ENCODE data around the gene PRKG2. TPM values are rescaled to one million over a fixed set of nuclear protein-coding genes. Genes with fewer than 3 reads are reported as not detected.

PRKG2 gene
- polyA plus RNA-seq, 2 of the 4 experiments (the other 2 are of a cell fraction) = 0.96 to 5.3 TPM

DNA sequence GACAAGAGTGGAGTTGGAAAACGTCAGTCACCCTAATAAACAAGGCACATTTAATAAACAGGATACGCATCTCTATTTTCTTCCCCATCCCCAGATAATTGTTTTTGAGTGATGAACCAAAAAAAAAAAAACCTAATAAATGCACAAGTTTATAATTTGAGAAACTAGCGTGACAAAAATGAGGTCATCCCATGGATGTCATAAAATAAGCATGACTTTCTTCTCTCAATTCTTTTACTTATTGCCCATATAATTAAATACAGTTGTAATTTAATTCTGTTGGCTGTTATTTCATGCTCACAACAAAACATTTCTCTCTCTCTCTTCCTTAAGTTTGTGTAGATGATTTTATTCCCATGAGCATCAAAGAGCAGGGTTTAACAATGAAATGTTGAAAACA is 20.7 kb downstream of the PRKG2 start (continued):
- no peak for TF ChIP-seq USF2 (IDR thresholded peaks at IDR 0.05)
- no peak for TF ChIP-seq ZC3H11A (IDR thresholded peaks at IDR 0.05)
- no peak for TF ChIP-seq ZNF302 (CRISPR knock-in tag; IDR thresholded peaks at IDR 0.05)

GRCh38 chr4:81180916-81181315 is 34.1 kb downstream of the PRKG2 start:
- no CpG with 5 or more reads among the region's 1 CpG for WGBS (ENCODE audit: missing lambda C conversion rate)
- POLR2A ChIA-PET = no interaction called here
- CTCF ChIA-PET = no interaction called here
- no peak for TF ChIP-seq PBX3 (IDR thresholded peaks at IDR 0.05)
- no peak for TF ChIP-seq BHLHE40 (IDR thresholded peaks at IDR 0.05; ENCODE audit: low read depth, low read length)
- TF ChIP-seq NR3C1 (IDR thresholded peaks at IDR 0.05) = no peak
- no peak for TF ChIP-seq HDAC2 (IDR thresholded peaks at IDR 0.05)
- TF ChIP-seq ZNF302 (CRISPR knock-in tag; IDR thresholded peaks at IDR 0.05) = no peak
- TF ChIP-seq HOXB13 (CRISPR knock-in tag; IDR thresholded peaks at IDR 0.05; ENCODE audit: low read depth) = no peak
- H3K4me2 ChIP-seq = no peak overlapping the region
- no peaks in the 10 kb centered on the region for H3K4me1 ChIP-seq
- FAIRE-seq (no peak), DNase-seq (ENCODE audit: low read depth in 1 of 2, low spot score in 1 of 2) (no peak), ATAC-seq (no peak)
- no peak overlapping the region for H3K27ac ChIP-seq
- no peaks in the 10 kb centered on the region for H3K9me3 ChIP-seq
- no peak overlapping the region for H3K4me3 ChIP-seq

DNA sequence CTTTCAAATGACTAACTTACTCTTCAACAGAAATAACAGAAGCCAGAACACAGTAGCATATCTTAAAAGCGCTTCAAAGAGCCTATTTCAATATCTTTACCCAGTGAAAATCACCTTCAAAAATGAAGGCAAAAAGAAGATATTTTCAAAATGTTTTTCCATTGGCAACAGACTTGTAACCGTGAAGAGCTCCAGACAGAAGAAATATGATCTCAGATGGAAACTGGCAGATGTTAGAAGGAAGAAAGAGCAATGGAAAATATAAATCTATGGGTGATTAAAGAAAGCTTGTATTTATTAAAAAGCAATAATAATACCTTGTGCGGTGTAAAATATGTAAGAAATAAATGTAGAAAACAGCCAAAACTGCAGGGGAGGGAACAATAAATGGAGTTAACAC is 35.7 kb downstream of the PRKG2 start:
- POLR2A ChIA-PET = no interaction called here
- WGBS (ENCODE audit: missing lambda C conversion rate) = 64% methylated on average over 3 of the region's 3 CpGs

DNA sequence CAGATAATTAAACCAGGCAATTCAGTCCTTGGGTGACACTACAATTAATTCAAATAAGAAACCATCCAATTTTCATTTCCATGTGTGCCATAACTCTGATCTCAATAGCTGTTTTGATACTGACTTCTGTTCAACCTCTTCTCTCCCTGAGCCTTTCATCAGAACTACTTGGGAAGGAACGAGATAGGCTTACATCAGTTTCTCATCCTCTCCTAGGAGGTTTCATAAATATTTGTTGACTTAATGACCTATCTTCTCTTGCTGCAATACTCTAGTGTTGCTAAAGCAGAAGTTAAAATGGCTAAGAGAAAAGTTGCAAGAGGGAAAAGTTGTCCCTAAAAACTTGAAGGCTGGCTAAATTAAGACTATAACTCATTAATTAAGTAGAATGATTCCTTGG is 41.8 kb downstream of the PRKG2 start:
- WGBS (ENCODE audit: missing lambda C conversion rate) = 5% methylated on average over 1 of the region's 1 CpG
- H3K9me3 ChIP-seq = no peaks in the 10 kb centered on the region
- ChIA-PET CTCF (no interaction called here), POLR2A (no interaction called here)
- peaks cover 4% of the 10 kb centered on the region; the same call in 1 of the 3 replicates for H3K4me1 ChIP-seq
- no peak for FAIRE-seq
- H3K27ac ChIP-seq = no peak overlapping the region
- TF ChIP-seq CEBPB (IDR thresholded peaks at IDR 0.05) = 0 out of 4 replicates have a peak, but pooled peaks have one; percentile 6 to 9
- TF ChIP-seq, protein P1, sequence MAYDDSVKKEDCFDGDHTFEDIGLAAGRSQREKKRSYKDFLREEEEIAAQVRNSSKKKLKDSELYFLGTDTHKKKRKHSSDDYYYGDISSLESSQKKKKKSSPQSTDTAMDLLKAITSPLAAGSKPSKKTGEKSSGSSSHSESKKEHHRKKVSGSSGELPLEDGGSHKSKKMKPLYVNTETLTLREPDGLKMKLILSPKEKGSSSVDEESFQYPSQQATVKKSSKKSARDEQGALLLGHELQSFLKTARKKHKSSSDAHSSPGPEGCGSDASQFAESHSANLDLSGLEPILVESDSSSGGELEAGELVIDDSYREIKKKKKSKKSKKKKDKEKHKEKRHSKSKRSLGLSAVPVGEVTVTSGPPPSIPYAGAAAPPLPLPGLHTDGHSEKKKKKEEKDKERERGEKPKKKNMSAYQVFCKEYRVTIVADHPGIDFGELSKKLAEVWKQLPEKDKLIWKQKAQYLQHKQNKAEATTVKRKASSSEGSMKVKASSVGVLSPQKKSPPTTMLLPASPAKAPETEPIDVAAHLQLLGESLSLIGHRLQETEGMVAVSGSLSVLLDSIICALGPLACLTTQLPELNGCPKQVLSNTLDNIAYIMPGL (CRISPR knock-in tag; IDR thresholded peaks at IDR 0.05; ENCODE audit: borderline replicate concordance) = no peak
- peak in 1 of 2 experiments; percentile 5 for DNase-seq (ENCODE audit: low read depth in 1 of 2, low spot score in 1 of 2)
- no peak overlapping the region for H3K4me3 ChIP-seq
- no peak overlapping the region for H3K4me2 ChIP-seq
- ATAC-seq = no peak

More for the DNA sequence above, 35.7 kb downstream of the PRKG2 start:
- Histone ChIP-seq H3K27ac (no peak overlapping the region), H3K4me3 (no peak overlapping the region), H3K4me2 (no peak overlapping the region), H3K4me1 (no peaks in the 10 kb centered on the region), H3K9me3 (no peaks in the 10 kb centered on the region)
- CTCF ChIA-PET = no interaction called here
- ATAC-seq = no peak
- DNase-seq (ENCODE audit: low read depth in 1 of 2, low spot score in 1 of 2) = no peak
- TF ChIP-seq ZC3H11A (IDR thresholded peaks at IDR 0.05) (no peak), TP53 (CRISPR knock-in tag; IDR thresholded peaks at IDR 0.05) (no peak), POLR2A (IDR thresholded peaks at IDR 0.05; ENCODE audit: low read length) (no peak), FOSB (CRISPR knock-in tag; IDR thresholded peaks at IDR 0.05) (no peak), KDM5A (IDR thresholded peaks at IDR 0.05) (no peak), RCOR1 (IDR thresholded peaks at IDR 0.05; ENCODE audit: low read depth, low read length) (no peak), PBX3 (IDR thresholded peaks at IDR 0.05) (no peak), CHD2 (IDR thresholded peaks at IDR 0.05; ENCODE audit: low read length, partially characterized antibody) (no peak), MYC (IDR thresholded peaks at IDR 0.05; ENCODE audit: borderline replicate concordance, low read length) (no peak), RNF2 (IDR thresholded peaks at IDR 0.05; ENCODE audit: borderline replicate concordance, low read depth) (no peak), RFX5 (IDR thresholded peaks at IDR 0.05) (no peak), CBX2 (IDR thresholded peaks at IDR 0.05; ENCODE audit: borderline replicate concordance, low read depth) (no peak), ZSCAN20 (CRISPR knock-in tag; IDR thresholded peaks at IDR 0.05) (no peak), NFE2L2 (conservative IDR thresholded peaks at IDR 0.05; ENCODE audit: low read length) (no peak)
- TF ChIP-seq, protein P1 (CRISPR knock-in tag; IDR thresholded peaks at IDR 0.05; ENCODE audit: borderline replicate concordance) = no peak
- FAIRE-seq = no peak
